Nephron progenitor cell (in vitro differentiated cells): ENCODE measurements around the gene GARIN5A.

Experiments
- DNase-seq: peaks from one replicate; pipeline ENCODE4 v3.0.0; 2021
- H3K27ac Mint-ChIP-seq: 2 replicates; pipeline ENCODE4 v1.8.0; 2021; ENCODE audit warnings: mild to moderate bottlenecking, moderate library complexity, mixed read lengths
- H3K27me3 Mint-ChIP-seq: 2 replicates; pipeline ENCODE4 v1.8.0; 2021; ENCODE audit warnings: mild to moderate bottlenecking, low read depth, mixed read lengths; ENCODE audit not compliant: poor library complexity
- H3K36me3 Mint-ChIP-seq: 2 replicates; pipeline ENCODE4 v1.8.0; 2021; ENCODE audit warnings: low read depth, mixed read lengths
- H3K4me1 Mint-ChIP-seq: 2 replicates; pipeline ENCODE4 v1.8.0; 2021; ENCODE audit warnings: mixed read lengths
- H3K4me3 Mint-ChIP-seq: 2 replicates; pipeline ENCODE4 v1.8.0; 2021; ENCODE audit warnings: mild to moderate bottlenecking, moderate library complexity, mixed read lengths
- H3K9me3 Mint-ChIP-seq: 2 replicates; pipeline ENCODE4 v1.8.0; 2021; ENCODE audit warnings: mild to moderate bottlenecking, moderate library complexity, mixed read lengths
- CTCF ChIP-seq: fragments of 200-600 bp; sonication (generic); IDR thresholded peaks from 2 replicates; pipeline ENCODE4 v1.5.0; 2021; ENCODE audit warnings: antibody characterized with exemption

The GARIN5A gene

DNA sequence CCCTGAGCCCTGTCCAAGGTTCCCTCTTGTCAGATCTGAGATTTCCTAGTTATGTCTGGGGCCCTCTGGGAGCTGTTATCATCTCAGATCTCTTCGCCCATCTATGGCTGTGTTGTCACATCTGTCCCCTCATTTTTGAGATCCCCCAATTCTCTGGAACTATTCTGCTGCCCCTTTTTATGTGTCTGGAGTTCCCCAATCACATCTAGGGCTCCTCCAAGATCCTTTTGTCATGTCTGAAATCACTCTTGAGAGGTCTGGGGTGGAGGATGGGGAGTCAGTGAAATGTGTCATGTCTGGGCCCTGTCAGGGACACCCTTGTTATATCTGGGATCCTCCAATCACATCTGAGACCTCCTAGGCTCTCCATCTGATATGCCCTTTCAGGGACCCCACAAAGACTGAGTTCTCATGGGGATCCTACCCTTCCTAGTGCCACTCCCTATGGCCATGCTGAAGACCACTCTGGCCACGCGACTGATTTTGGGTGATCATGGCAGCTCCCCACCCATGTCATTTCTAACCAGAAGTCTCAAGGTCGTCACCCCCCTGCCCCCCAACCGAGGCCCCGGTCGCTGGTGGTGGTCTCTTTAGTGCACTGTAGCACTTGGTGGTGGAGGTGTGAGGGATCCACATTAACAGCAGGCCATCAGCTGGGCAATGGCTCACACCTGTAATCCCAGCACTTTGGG, 47.7 kb downstream of the GARIN5A start:
- no peak for TF ChIP-seq CTCF
- H3K27ac Mint-ChIP-seq: no peak overlapping the region
- no peaks in the 10 kb centered on the region for H3K9me3 Mint-ChIP-seq
- H3K4me3 Mint-ChIP-seq: peak overlapping the region; percentile 22
- DNase-seq: no peak
- H3K4me1 Mint-ChIP-seq: peaks cover 40% of the 10 kb centered on the region
- H3K27me3 Mint-ChIP-seq: peaks cover 42% of the 10 kb centered on the region
- no peaks in the 10 kb centered on the region for H3K36me3 Mint-ChIP-seq

DNA sequence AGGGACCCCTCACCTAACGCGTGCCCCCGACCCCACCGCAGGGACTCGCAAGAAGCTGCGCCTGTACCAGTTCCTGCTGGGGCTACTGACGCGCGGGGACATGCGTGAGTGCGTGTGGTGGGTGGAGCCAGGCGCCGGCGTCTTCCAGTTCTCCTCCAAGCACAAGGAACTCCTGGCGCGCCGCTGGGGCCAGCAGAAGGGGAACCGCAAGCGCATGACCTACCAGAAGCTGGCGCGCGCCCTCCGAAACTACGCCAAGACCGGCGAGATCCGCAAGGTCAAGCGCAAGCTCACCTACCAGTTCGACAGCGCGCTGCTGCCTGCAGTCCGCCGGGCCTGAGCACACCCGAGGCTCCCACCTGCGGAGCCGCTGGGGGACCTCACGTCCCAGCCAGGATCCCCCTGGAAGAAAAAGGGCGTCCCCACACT, 48.6 kb downstream of the GARIN5A start:
- DNase-seq: peak; percentile 70
- Mint-ChIP-seq H3K4me1 (peaks cover 32% of the 10 kb centered on the region), H3K36me3 (no peaks in the 10 kb centered on the region), H3K4me3 (no peak overlapping the region), H3K27me3 (peaks cover 39% of the 10 kb centered on the region), H3K9me3 (no peaks in the 10 kb centered on the region), H3K27ac (no peak overlapping the region)
- no peak for TF ChIP-seq CTCF

DNA sequence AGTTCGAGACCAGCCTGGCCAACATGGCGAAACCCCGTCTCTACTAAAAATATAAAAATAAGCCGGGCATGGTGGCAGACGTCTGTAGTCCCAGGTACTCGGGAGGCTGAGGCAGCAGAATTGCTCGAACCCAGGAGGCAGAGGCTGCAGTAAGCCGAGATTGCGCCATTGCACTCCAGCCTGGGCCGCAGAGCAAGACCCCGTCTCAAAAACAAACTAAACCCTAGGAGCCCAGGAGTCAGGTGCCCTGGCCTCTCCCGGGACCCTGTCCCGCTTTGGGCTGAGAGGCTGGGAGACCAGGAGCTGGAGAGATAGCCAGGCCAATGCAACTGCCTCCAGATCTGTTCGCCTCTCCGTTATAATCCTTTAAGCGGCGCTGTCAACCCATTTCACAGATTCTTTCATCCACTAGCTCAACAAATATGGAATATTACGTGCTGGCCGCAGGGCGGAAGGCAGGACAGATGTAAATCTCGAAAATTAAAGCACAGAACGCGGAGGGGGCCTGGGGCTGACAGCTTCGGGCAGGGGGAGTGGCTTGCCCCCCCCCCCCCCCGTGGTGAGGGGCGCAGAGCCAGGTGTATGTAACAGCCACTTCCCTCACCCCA, 49.2 kb downstream of the GARIN5A start:
- Mint-ChIP-seq H3K9me3 (no peaks in the 10 kb centered on the region), H3K4me3 (no peak overlapping the region), H3K36me3 (no peaks in the 10 kb centered on the region), H3K27me3 (peaks cover 37% of the 10 kb centered on the region), H3K4me1 (peaks cover 27% of the 10 kb centered on the region), H3K27ac (no peak overlapping the region)
- no peak for DNase-seq
- no peak for TF ChIP-seq CTCF

DNA sequence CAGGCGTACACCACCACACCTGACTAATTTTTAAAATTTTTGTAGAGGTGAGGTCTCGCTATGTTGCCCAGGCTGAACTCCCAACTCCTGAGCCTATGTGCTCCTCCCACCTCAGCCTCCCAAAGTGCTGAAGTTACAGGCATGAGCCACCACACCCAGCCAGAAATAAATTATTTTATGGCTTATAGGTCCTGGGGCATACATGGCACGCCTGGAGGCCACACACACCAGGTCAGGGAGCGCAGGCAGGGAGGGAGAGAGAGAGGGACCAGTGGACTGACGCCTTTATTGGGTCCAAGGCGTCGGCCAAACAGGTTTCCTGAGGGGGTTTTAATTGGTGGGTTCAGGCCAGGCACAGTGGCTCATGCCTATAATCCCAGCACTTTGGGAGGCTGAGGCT, 51.1 kb downstream of the GARIN5A start:
- Mint-ChIP-seq H3K9me3 (peaks cover 4% of the 10 kb centered on the region), H3K4me1 (peaks cover 14% of the 10 kb centered on the region), H3K27me3 (peaks cover 46% of the 10 kb centered on the region), H3K4me3 (no peak overlapping the region), H3K27ac (no peak overlapping the region), H3K36me3 (no peaks in the 10 kb centered on the region)
- no peak for DNase-seq
- no peak for TF ChIP-seq CTCF

GRCh38 chr19:50423279-50424113, 53.2 kb downstream of the GARIN5A start:
- Mint-ChIP-seq H3K27ac (no peak overlapping the region), H3K9me3 (peaks cover 4% of the 10 kb centered on the region), H3K36me3 (peaks cover 4% of the 10 kb centered on the region), H3K27me3 (peaks cover 46% of the 10 kb centered on the region), H3K4me1 (peaks cover 16% of the 10 kb centered on the region), H3K4me3 (no peak overlapping the region)
- DNase-seq: no peak
- TF ChIP-seq CTCF: no peak
